ENCODE measurements around the gene SPC25. TPM values are rescaled to one million over a fixed set of nuclear protein-coding genes. Genes with fewer than 3 reads are reported as not detected.

The SPC25 gene
- total RNA-seq, 1 experiment from 2014 or later: 29.8 TPM

GRCh38 chr2:168849610-168850009 lies 40.6 kb downstream of the SPC25 start:
- CTCF ChIA-PET: interaction anchor here (0.6 kb wide), 1 partner anchor 628 kb away, joined by 3 read pairs; no protein-coding TSS in a partner anchor
- ATAC-seq (peak; percentile 56; the same call in 1 of the 2 replicates), DNase-seq (ENCODE audit: low read depth, low spot score) (no peak)
- no peak overlapping the region for H3K4me3 ChIP-seq (replicated peaks in 1 of 2; ENCODE audit: low read depth in 1 of 2, low read length in 2 of 2)
- H3K9me3 ChIP-seq (ENCODE audit: control insufficient read depth in 1 of 2, insufficient read depth in 1 of 2, low read depth in 1 of 2, low read length in 2 of 2): no peaks in the 10 kb centered on the region
- no peaks in the 10 kb centered on the region for H3K9me2 ChIP-seq (ENCODE audit: insufficient read depth)
- H2AFZ ChIP-seq (ENCODE audit: low read depth, low read length, poor library complexity, severe bottlenecking): no peak overlapping the region
- no peaks in the 10 kb centered on the region for H3K27me3 ChIP-seq (ENCODE audit: insufficient read depth, low read length)
- TF ChIP-seq CBX3 (IDR thresholded peaks at IDR 0.05; ENCODE audit: low read depth) (no peak), CTCF (IDR thresholded peaks at IDR 0.05 in 2 of 3, conservative IDR thresholded peaks at IDR 0.05 in 1 of 3; ENCODE audit: borderline replicate concordance in 1 of 3, insufficient read depth in 1 of 3, low read depth in 2 of 3, low read length in 2 of 3) (peak in 2 of 3 experiments; percentile 15 to 19; a peak in 2 of 6 replicates), SIN3A (IDR thresholded peaks at IDR 0.05; ENCODE audit: low read depth) (no peak), POLR2AphosphoS5 (IDR thresholded peaks at IDR 0.05; ENCODE audit: low read depth, low read length) (no peak), TCF7L2 (IDR thresholded peaks at IDR 0.05; ENCODE audit: borderline replicate concordance, extremely low read depth, insufficient read depth, insufficient read length) (peak; percentile 12), RAD21 (IDR thresholded peaks at IDR 0.05; ENCODE audit: low read depth) (0 out of 2 replicates have a peak, but pooled peaks have one; percentile 28)
- H3K36me3 ChIP-seq (ENCODE audit: control insufficient read depth in 1 of 2, insufficient read depth in 2 of 2, low read length in 2 of 2): no peaks in the 10 kb centered on the region
- POLR2A ChIA-PET: no interaction called here
- intact Hi-C loops (cut with micrococcal nuclease): no loop called here
- no peaks in the 10 kb centered on the region for H4K20me1 ChIP-seq (ENCODE audit: insufficient read depth)
- no peak overlapping the region for H3K9ac ChIP-seq (ENCODE audit: low read length)
- RAD21 ChIA-PET (ENCODE audit: low non-redundant PET in 1 of 2, low total read pairs in 2 of 2, uncharacterized antibody in 2 of 2, unreplicated experiment in 2 of 2): no interaction called here
- H3K4me1 ChIP-seq (ENCODE audit: control insufficient read depth in 1 of 2, insufficient read depth in 2 of 2, low read length in 2 of 2): peaks cover 0 to 14% of the 10 kb centered on the region in 2 experiments; a peak in 2 of 4 replicates
- BruUV-seq (replicated peaks): no TSS peak
- H3K79me2 ChIP-seq (ENCODE audit: insufficient read depth, low read length): no peaks in the 10 kb centered on the region
- no peak overlapping the region for H3K4me2 ChIP-seq (ENCODE audit: low read length)
- no peak overlapping the region for H3K27ac ChIP-seq (ENCODE audit: low read depth, low read length)

- Histone ChIP-seq H3K9me3 (ENCODE audit: control insufficient read depth in 1 of 2, insufficient read depth in 1 of 2, low read depth in 1 of 2, low read length in 2 of 2) (no peaks in the 10 kb centered on the region), H4K20me1 (ENCODE audit: insufficient read depth) (no peaks in the 10 kb centered on the region), H3K4me3 (replicated peaks in 1 of 2; ENCODE audit: low read depth in 1 of 2, low read length in 2 of 2) (no peak overlapping the region), H3K4me1 (ENCODE audit: control insufficient read depth in 1 of 2, insufficient read depth in 2 of 2, low read length in 2 of 2) (peaks cover 0 to 14% of the 10 kb centered on the region in 2 experiments; a peak in 2 of 4 replicates), H3K27me3 (ENCODE audit: insufficient read depth, low read length) (no peaks in the 10 kb centered on the region), H3K4me2 (ENCODE audit: low read length) (no peak overlapping the region), H3K9ac (ENCODE audit: low read length) (no peak overlapping the region), H2AFZ (ENCODE audit: low read depth, low read length, poor library complexity, severe bottlenecking) (no peak overlapping the region), H3K79me2 (ENCODE audit: insufficient read depth, low read length) (no peaks in the 10 kb centered on the region), H3K27ac (ENCODE audit: low read depth, low read length) (no peak overlapping the region), H3K36me3 (ENCODE audit: control insufficient read depth in 1 of 2, insufficient read depth in 2 of 2, low read length in 2 of 2) (no peaks in the 10 kb centered on the region), H3K9me2 (ENCODE audit: insufficient read depth) (no peaks in the 10 kb centered on the region)
- ATAC-seq (no peak), DNase-seq (ENCODE audit: low read depth, low spot score) (no peak)
- POLR2A ChIA-PET: no interaction called here
- no TSS peak for BruUV-seq (replicated peaks)
- TF ChIP-seq ZFX (IDR thresholded peaks at IDR 0.05) (no peak), YY1 (IDR thresholded peaks at IDR 0.05; ENCODE audit: extremely low read depth, insufficient replicate concordance, low read depth, low read length) (no peak), ELF1 (IDR thresholded peaks at IDR 0.05; ENCODE audit: borderline replicate concordance, low read depth) (no peak), SIN3A (IDR thresholded peaks at IDR 0.05; ENCODE audit: low read depth) (no peak), FOSL1 (IDR thresholded peaks at IDR 0.05; ENCODE audit: low read depth) (no peak), EGR1 (IDR thresholded peaks at IDR 0.05; ENCODE audit: low read depth) (no peak), SP1 (IDR thresholded peaks at IDR 0.05; ENCODE audit: low read depth) (no peak), EZH2phosphoT487 (IDR thresholded peaks at IDR 0.05; ENCODE audit: borderline replicate concordance) (no peak), ZNF274 (IDR thresholded peaks at IDR 0.05; ENCODE audit: low read depth, low read length) (no peak), RAD21 (IDR thresholded peaks at IDR 0.05; ENCODE audit: low read depth) (no peak), CEBPB (IDR thresholded peaks at IDR 0.05; ENCODE audit: low read depth) (no peak), CTCF (IDR thresholded peaks at IDR 0.05 in 2 of 3, conservative IDR thresholded peaks at IDR 0.05 in 1 of 3; ENCODE audit: borderline replicate concordance in 1 of 3, insufficient read depth in 1 of 3, low read depth in 2 of 3, low read length in 2 of 3) (no peak)
- RAD21 ChIA-PET (ENCODE audit: low non-redundant PET in 1 of 2, low total read pairs in 2 of 2, uncharacterized antibody in 2 of 2, unreplicated experiment in 2 of 2): no interaction called here
- intact Hi-C loops (cut with micrococcal nuclease): no loop called here
- CTCF ChIA-PET: no interaction called here
Measured at GRCh38 chr2:168848225-168848624, 42.0 kb downstream of the SPC25 start.

Data from HCT116 (cell line).